ENCODE results near the gene DYRK2.
"Not testable (repeated sequence)": the region's sequence is repeated elsewhere in the genome, so short reads cannot be mapped to it uniquely, and the experiment has no call there.

DYRK2 gene

GRCh38 chr12:67672507-67672906, 24.0 kb downstream of the DYRK2 start:
- not testable (repeated sequence) for DNase-seq

- not testable (repeated sequence) for DNase-seq
These were observed 25.0 kb downstream of the DYRK2 start for GRCh38 chr12:67673509-67673908.

GRCh38 chr12:67674417-67674816, 25.9 kb downstream of the DYRK2 start:
- no peak for DNase-seq

GRCh38 chr12:67676624-67677023, 28.1 kb downstream of the DYRK2 start:
- DNase-seq, result no peak

- no peak for DNase-seq
These were observed 28.6 kb downstream of the DYRK2 start for GRCh38 chr12:67677166-67677565.

- no peak for DNase-seq
These were observed 32.7 kb downstream of the DYRK2 start for GRCh38 chr12:67681105-67681778.

GRCh38 chr12:67681941-67682620, 33.5 kb downstream of the DYRK2 start:
- no peak for DNase-seq

GRCh38 chr12:67689385-67689784, 40.8 kb downstream of the DYRK2 start:
- no peak for DNase-seq

GRCh38 chr12:67690656-67691055, 42.1 kb downstream of the DYRK2 start:
- DNase-seq, result no peak

- no peak for DNase-seq
These were observed 42.7 kb downstream of the DYRK2 start for GRCh38 chr12:67691220-67691619.

- DNase-seq, result no peak
These were observed 43.6 kb downstream of the DYRK2 start for GRCh38 chr12:67692135-67692534.

GRCh38 chr12:67692966-67693365, 44.4 kb downstream of the DYRK2 start:
- DNase-seq, result no peak

GRCh38 chr12:67693894-67694293, 45.3 kb downstream of the DYRK2 start:
- DNase-seq, result no peak

GRCh38 chr12:67694306-67694900, 45.9 kb downstream of the DYRK2 start:
- DNase-seq, result no peak

- DNase-seq, result no peak
These were observed 47.4 kb downstream of the DYRK2 start for GRCh38 chr12:67695974-67696373.

GRCh38 chr12:67697443-67697842, 48.9 kb downstream of the DYRK2 start:
- no peak for DNase-seq

- no peak for DNase-seq
These were observed 49.4 kb downstream of the DYRK2 start for GRCh38 chr12:67697967-67698366.

GRCh38 chr12:67698672-67699581, 50.4 kb downstream of the DYRK2 start:
- DNase-seq, result peak; percentile 74

- DNase-seq, result no peak
These were observed 52.6 kb downstream of the DYRK2 start for GRCh38 chr12:67701121-67701520.

- no peak for DNase-seq
These were observed 53.6 kb downstream of the DYRK2 start for GRCh38 chr12:67702136-67702535.

- no peak for DNase-seq
These were observed 55.5 kb downstream of the DYRK2 start for GRCh38 chr12:67704071-67704470.

- no peak for DNase-seq
These were observed 57.1 kb downstream of the DYRK2 start for GRCh38 chr12:67705394-67706370.
